Neural cell (in vitro differentiated cells): ENCODE measurements around the gene OTP. TPM values are rescaled to one million over a fixed set of nuclear protein-coding genes. Genes with fewer than 3 reads are reported as not detected.

Experiments
- H2AFZ ChIP-seq: fragments of 200-600, 300-800 bp; sonication (generic), shearing (Covaris generic); 2 replicates; pipeline ENCODE4 v1.6.0; 2014; ENCODE audit warnings: low read depth, mild to moderate bottlenecking, antibody characterized with exemption, low read length, moderate library complexity
- H3F3A ChIP-seq: fragments of 200-600 bp; shearing (Covaris generic); 2 replicates; pipeline ENCODE4 v1.6.1; 2016; ENCODE audit warnings: mild to moderate bottlenecking, moderate library complexity, mixed read lengths, antibody characterized with exemption, low read length; ENCODE audit not compliant: insufficient read depth, poor library complexity, severe bottlenecking
- H3K27ac ChIP-seq: fragments of 200-600, 300-800 bp; sonication (generic), shearing (Covaris generic); 2 replicates; pipeline ENCODE4 v1.5.1; 2014; ENCODE audit warnings: mild to moderate bottlenecking, low read length, moderate library complexity
- H3K27me3 ChIP-seq: fragments of 300-800, 200-600 bp; sonication (generic), shearing (Covaris generic); 2 replicates; pipeline ENCODE4 v1.6.0; 2014; ENCODE audit warnings: mild to moderate bottlenecking, low read depth, low read length, moderate library complexity; ENCODE audit not compliant: insufficient read depth
- H3K36me3 ChIP-seq: fragments of 300-800, 200-600 bp; sonication (generic), shearing (Covaris generic); 2 replicates; pipeline ENCODE4 v1.5.1; 2014; ENCODE audit warnings: mild to moderate bottlenecking, antibody characterized with exemption, low read length, moderate library complexity; ENCODE audit not compliant: insufficient read depth
- H3K4me2 ChIP-seq: fragments of 300-800, 200-600 bp; sonication (generic), shearing (Covaris generic); 2 replicates; pipeline ENCODE4 v1.6.0; 2014; ENCODE audit warnings: mild to moderate bottlenecking, low read length
- H3K4me3 ChIP-seq: fragments of 300-800, 200-600 bp; sonication (generic), shearing (Covaris generic); 2 replicates; pipeline ENCODE4 v1.5.1; 2014; ENCODE audit warnings: mild to moderate bottlenecking, low read length, moderate library complexity
- H3K79me2 ChIP-seq: fragments of 200-600 bp; shearing (Covaris generic); replicated peaks from 2 replicates; pipeline ENCODE4 v1.6.0; 2014; ENCODE audit warnings: mild to moderate bottlenecking, low read length, moderate library complexity; ENCODE audit not compliant: insufficient read depth
- H3K9ac ChIP-seq: fragments of 300-800, 200-600 bp; sonication (generic), shearing (Covaris generic); 2 replicates; pipeline ENCODE4 v1.6.1; 2016; ENCODE audit warnings: mild to moderate bottlenecking, low read length, mixed read lengths
- H3K9me2 ChIP-seq: fragments of 200-600 bp; shearing (Covaris generic); 2 replicates; pipeline ENCODE4 v1.6.1; 2016; ENCODE audit warnings: mild to moderate bottlenecking, low read length, mixed read lengths; ENCODE audit not compliant: insufficient read depth
- H3K9me3 ChIP-seq: fragments of 200-600, 300-800 bp; sonication (generic), shearing (Covaris generic); 2 replicates; pipeline ENCODE4 v1.6.1; 2016; ENCODE audit warnings: mild to moderate bottlenecking, mixed run types, low read length, moderate library complexity, mixed read lengths
- H4K20me1 ChIP-seq: fragments of 200-600 bp; shearing (Covaris generic); 2 replicates; pipeline ENCODE4 v1.6.1; 2016; ENCODE audit warnings: mild to moderate bottlenecking, mixed run types; ENCODE audit not compliant: insufficient read depth
- EP300 ChIP-seq: fragments of 450-650 bp; conservative IDR thresholded peaks from 2 replicates; pipeline ENCODE4 v1.6.1; 2014; ENCODE audit warnings: antibody characterized with exemption, mild to moderate bottlenecking, moderate library complexity; ENCODE audit not compliant: poor library complexity, severe bottlenecking
- EZH2 ChIP-seq: fragments of 200-600, 300-800 bp; shearing (Covaris generic), sonication (generic); IDR thresholded peaks from 2 replicates; pipeline ENCODE4 v1.6.1; 2014; ENCODE audit warnings: antibody characterized with exemption, low read length, borderline replicate concordance, mild to moderate bottlenecking; ENCODE audit not compliant: insufficient read depth, poor library complexity, severe bottlenecking
- MXI1 ChIP-seq: fragments of 450-650 bp; conservative IDR thresholded peaks from 2 replicates; pipeline ENCODE4 v1.6.1; 2014; ENCODE audit warnings: antibody characterized with exemption, mild to moderate bottlenecking; ENCODE audit not compliant: poor library complexity, severe bottlenecking
- POLR2AphosphoS5 ChIP-seq: IDR thresholded peaks from 2 replicates; pipeline ENCODE4 v1.6.1; 2012
- RAD21 ChIP-seq: fragments of 450-650 bp; conservative IDR thresholded peaks from 2 replicates; pipeline ENCODE4 v1.6.1; 2014; ENCODE audit warnings: antibody characterized with exemption, mild to moderate bottlenecking, moderate library complexity
- SMC3 ChIP-seq: fragments of 450-650 bp; conservative IDR thresholded peaks from 2 replicates; pipeline ENCODE4 v1.6.1; 2014; ENCODE audit warnings: antibody characterized with exemption, mild to moderate bottlenecking, moderate library complexity; ENCODE audit not compliant: poor library complexity
- TAF1 ChIP-seq: IDR thresholded peaks from 2 replicates; pipeline ENCODE4 v1.6.1; 2012; ENCODE audit warnings: low read depth
- polyA plus RNA-seq: library from polyadenylated mRNA; depleted of rRNA; stranded (reverse); fragments of >200 nt; gene quantifications from 2 replicates; pipeline ENCODE4 v1.2.3, GENCODE V29; 2014
- TF ChIP-seq, protein P1 (sequence below): fragments of 450-650 bp; IDR thresholded peaks from 2 replicates; pipeline ENCODE4 v1.5.1; 2014; ENCODE audit warnings: antibody characterized with exemption, mild to moderate bottlenecking, moderate library complexity; ENCODE audit not compliant: poor library complexity, severe bottlenecking
- TF ChIP-seq, protein P2 (sequence below): IDR thresholded peaks from 2 replicates; pipeline ENCODE4 v1.6.1; 2012; ENCODE audit warnings: borderline replicate concordance

Gene OTP
- polyA plus RNA-seq, 1 donor from 2014 or later, result not detected

DNA sequence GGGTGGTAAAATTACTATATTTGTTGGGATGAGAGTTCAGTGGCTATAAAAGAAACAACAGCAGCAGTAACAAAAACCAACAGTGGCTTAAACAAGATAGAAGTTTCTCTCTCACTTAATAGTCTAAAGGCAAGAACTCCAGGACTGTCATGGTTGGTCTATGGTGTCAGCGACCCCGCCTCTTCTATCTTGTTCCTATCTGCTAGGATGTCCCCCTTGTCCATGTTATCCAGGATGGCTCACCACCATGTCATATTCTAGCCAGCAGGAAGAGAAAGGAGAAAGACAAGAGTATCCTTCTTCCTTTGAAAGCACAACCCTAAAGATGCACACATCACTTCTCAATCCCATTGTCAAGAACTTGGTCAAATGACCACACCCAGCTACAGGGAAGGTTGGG lies 11.3 kb upstream of the OTP start:
- H3K9ac ChIP-seq, result no peak overlapping the region
- TF ChIP-seq RAD21 (no peak), TAF1 (no peak), EZH2 (no peak), SMC3 (no peak), EP300 (no peak), POLR2AphosphoS5 (no peak), MXI1 (no peak)
- TF ChIP-seq, protein P1, sequence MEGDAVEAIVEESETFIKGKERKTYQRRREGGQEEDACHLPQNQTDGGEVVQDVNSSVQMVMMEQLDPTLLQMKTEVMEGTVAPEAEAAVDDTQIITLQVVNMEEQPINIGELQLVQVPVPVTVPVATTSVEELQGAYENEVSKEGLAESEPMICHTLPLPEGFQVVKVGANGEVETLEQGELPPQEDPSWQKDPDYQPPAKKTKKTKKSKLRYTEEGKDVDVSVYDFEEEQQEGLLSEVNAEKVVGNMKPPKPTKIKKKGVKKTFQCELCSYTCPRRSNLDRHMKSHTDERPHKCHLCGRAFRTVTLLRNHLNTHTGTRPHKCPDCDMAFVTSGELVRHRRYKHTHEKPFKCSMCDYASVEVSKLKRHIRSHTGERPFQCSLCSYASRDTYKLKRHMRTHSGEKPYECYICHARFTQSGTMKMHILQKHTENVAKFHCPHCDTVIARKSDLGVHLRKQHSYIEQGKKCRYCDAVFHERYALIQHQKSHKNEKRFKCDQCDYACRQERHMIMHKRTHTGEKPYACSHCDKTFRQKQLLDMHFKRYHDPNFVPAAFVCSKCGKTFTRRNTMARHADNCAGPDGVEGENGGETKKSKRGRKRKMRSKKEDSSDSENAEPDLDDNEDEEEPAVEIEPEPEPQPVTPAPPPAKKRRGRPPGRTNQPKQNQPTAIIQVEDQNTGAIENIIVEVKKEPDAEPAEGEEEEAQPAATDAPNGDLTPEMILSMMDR, result no peak
- TF ChIP-seq, protein P2, sequence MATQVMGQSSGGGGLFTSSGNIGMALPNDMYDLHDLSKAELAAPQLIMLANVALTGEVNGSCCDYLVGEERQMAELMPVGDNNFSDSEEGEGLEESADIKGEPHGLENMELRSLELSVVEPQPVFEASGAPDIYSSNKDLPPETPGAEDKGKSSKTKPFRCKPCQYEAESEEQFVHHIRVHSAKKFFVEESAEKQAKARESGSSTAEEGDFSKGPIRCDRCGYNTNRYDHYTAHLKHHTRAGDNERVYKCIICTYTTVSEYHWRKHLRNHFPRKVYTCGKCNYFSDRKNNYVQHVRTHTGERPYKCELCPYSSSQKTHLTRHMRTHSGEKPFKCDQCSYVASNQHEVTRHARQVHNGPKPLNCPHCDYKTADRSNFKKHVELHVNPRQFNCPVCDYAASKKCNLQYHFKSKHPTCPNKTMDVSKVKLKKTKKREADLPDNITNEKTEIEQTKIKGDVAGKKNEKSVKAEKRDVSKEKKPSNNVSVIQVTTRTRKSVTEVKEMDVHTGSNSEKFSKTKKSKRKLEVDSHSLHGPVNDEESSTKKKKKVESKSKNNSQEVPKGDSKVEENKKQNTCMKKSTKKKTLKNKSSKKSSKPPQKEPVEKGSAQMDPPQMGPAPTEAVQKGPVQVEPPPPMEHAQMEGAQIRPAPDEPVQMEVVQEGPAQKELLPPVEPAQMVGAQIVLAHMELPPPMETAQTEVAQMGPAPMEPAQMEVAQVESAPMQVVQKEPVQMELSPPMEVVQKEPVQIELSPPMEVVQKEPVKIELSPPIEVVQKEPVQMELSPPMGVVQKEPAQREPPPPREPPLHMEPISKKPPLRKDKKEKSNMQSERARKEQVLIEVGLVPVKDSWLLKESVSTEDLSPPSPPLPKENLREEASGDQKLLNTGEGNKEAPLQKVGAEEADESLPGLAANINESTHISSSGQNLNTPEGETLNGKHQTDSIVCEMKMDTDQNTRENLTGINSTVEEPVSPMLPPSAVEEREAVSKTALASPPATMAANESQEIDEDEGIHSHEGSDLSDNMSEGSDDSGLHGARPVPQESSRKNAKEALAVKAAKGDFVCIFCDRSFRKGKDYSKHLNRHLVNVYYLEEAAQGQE, result no peak
- H2AFZ ChIP-seq, result no peak overlapping the region
- no peaks in the 10 kb centered on the region for H3F3A ChIP-seq
- H3K36me3 ChIP-seq, result no peaks in the 10 kb centered on the region
- no peak overlapping the region for H3K4me2 ChIP-seq
- H3K79me2 ChIP-seq, result no peaks in the 10 kb centered on the region
- H3K27ac ChIP-seq, result no peak overlapping the region
- no peaks in the 10 kb centered on the region for H4K20me1 ChIP-seq
- peaks cover 71% of the 10 kb centered on the region for H3K27me3 ChIP-seq
- no peaks in the 10 kb centered on the region for H3K9me3 ChIP-seq
- no peaks in the 10 kb centered on the region for H3K9me2 ChIP-seq
- no peak overlapping the region for H3K4me3 ChIP-seq

DNA sequence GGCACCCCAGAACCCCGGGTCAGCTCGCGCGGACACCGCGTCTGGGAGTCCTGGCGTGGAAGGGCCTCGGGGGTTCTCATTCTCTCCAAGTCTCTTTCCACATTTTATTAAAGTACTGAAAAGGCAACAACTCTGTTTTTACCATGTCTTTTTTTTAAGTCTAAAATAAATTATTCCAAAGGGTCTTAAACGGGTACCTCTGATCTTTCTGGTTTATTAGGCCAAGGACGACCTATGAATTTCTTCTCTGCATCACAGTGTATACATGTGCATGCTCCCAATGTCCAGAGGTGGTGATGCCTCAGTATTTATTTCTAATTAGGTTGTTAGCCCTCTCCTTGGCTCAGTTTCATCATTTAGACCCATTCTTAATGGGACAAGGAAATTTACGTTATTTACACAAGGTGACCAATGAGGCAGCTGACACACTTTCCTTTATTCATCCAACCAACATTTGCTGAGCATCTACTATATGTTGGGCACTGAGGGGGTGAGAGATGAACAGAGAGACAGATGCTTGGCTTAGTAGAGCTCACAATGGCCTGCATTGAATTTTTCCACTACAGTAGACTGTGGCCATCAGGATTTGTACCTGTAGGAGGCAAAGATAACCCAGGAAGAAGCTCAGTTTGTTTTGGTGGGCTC lies 7.6 kb upstream of the OTP start:
- TF ChIP-seq MXI1, result no peak
- no peak for TF ChIP-seq RAD21
- TF ChIP-seq, protein P2, result no peak
- no peak for TF ChIP-seq POLR2AphosphoS5
- TF ChIP-seq TAF1, result no peak
- no peak for TF ChIP-seq SMC3
- TF ChIP-seq, protein P1, result no peak
- TF ChIP-seq EP300, result no peak
- no peak for TF ChIP-seq EZH2
- Histone ChIP-seq H3F3A (no peaks in the 10 kb centered on the region), H3K9me2 (no peaks in the 10 kb centered on the region), H3K9me3 (no peaks in the 10 kb centered on the region), H3K36me3 (no peaks in the 10 kb centered on the region), H4K20me1 (no peaks in the 10 kb centered on the region), H2AFZ (no peak overlapping the region), H3K27ac (no peak overlapping the region), H3K4me2 (no peak overlapping the region), H3K79me2 (no peaks in the 10 kb centered on the region), H3K9ac (no peak overlapping the region), H3K27me3 (peaks cover 97% of the 10 kb centered on the region), H3K4me3 (no peak overlapping the region)
